ENCODE data around the gene NTF4. TPM values are rescaled to one million over a fixed set of nuclear protein-coding genes. Genes with fewer than 3 reads are reported as not detected.

NTF4 gene, protein sequence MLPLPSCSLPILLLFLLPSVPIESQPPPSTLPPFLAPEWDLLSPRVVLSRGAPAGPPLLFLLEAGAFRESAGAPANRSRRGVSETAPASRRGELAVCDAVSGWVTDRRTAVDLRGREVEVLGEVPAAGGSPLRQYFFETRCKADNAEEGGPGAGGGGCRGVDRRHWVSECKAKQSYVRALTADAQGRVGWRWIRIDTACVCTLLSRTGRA
- total RNA-seq, result 5.4 TPM

DNA sequence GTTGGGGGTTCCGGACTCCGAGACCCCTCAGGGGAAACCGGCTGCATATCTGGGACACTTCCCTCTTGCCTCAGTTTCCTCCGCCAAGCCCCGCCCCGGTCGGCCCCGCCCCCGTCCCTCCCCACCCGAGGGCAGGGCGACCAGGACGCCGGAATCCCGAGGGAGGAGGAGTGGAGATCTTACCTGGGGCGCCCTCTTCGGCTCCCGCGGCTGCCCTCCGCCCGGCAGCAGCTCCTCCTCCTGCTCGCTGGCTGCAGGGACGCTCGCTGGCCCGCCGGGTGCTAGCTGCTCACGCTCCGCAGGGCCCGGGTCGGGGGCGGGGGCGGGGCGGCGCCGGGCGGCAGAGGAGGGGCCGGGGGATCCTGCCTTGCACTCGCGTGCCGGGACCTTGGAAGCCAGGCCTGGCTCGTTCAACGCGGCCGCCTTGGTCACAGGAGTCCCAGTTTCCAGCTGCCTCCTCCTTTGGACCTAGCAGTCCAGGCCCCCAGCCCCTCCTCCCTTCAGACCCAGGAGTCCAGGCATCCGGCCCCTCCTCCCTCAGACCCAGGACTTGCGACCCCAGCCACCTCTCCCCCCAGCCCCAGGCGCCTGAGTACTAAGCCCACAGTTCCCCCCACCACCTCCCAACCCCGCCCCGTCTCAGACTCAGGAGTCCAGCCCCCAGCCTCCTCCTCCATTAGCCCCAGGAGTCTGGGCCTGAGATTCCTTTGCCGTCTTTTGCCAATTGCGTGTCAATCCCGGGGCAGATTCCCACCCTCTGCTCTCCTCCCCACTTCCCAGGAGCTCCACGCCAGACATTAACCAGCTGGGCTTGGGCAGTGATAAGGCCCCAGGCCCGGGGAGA lies at the start of gene NTF4:
Gene NTF4 (minus strand): TSS at position 51 of the 844 bp plus-strand sequence. CDS start 2,821 bp downstream, outside the sequence.

DNA sequence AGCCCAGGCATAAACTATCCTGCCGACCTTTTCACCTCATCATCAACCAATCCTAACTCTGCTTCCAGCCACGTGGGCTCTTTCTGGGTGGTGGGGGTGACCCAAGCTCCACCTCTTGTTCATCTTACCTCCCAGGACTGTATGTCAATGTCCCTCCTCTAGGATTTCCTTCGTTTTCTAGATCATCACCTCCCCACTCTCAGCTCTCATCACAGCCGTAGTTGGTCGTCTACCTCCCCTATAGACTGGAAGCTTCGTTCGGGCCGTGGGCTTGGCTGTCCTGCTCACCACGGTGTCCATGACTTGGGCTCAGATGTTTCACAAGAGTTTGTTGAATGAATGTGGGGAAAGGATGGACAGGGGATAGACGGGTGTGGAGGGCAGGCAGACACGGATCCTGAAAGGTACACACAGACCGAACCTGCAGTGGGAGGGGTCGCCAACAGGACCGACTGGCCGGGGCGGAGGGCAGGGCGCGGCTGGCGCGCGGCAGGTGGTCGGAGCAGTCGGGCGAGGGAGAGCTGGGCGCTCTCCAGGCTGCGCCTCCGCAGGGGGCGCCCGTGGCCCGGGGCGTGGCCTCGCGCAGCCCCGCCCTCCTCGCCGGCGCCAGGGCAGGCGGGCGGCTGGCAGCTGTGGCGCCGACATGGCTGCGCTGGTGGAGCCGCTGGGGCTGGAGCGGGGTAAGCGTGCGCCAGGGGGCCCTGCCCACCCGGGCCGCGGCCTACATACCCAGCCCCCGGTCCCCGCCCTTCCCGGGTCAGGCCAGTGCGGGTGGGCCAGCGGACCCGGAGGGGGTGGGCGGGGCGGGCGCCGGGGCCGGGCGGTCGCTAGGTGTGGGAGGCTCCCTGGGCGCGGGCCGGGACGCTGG lies 49.4 kb upstream of the NTF4 start, which contains the start of gene LIN7B:
Gene LIN7B (plus strand): TSS at position 609 of the 868 bp plus-strand sequence. CDS start 35 bp downstream, at position 644.

DNA sequence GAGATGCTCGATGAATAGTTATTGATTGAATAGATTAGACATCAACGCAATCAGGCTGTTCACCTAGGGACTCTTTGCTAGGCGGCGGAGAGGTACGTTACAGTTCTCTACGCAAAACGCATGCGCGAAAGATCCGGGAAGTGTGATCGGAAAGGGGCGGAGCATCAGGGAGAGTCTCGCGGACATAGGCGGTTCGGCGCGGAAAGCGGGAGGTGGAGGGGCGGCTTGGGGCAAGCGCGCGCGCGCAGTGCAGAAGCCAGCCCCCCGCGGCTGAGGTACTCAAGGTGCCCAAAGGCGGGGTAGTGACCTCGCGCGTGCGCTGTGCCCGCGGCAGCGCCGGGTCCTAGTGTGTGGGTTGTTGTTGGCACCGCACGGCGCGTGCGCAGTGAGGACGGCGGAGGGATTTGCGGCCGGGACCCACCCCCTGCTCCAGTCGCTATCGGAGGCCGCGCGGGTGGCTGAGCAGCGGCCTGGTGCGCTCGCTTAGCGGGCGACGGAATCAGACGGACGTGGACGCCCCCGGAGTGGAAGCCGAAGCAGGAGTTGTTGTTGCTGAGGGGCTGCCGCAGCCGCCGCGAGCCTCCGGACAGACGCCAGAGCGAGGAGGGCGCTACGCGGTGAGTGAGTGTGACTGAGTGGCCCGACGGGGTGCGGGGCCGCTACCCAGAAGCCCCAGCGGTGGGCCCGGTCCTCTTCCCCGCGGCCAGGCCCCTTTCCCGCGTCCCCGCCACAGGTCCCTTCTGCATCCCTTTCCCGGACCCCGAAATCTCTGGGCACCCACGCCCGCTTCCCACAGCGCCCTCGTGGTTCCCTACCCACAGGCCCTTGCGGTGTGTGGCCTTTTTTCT lies 20.6 kb upstream of the NTF4 start, which contains the start of gene SNRNP70:
Gene SNRNP70 (plus strand): TSS at position 432 of the 848 bp plus-strand sequence. CDS start 964 bp downstream, outside the sequence.

DNA sequence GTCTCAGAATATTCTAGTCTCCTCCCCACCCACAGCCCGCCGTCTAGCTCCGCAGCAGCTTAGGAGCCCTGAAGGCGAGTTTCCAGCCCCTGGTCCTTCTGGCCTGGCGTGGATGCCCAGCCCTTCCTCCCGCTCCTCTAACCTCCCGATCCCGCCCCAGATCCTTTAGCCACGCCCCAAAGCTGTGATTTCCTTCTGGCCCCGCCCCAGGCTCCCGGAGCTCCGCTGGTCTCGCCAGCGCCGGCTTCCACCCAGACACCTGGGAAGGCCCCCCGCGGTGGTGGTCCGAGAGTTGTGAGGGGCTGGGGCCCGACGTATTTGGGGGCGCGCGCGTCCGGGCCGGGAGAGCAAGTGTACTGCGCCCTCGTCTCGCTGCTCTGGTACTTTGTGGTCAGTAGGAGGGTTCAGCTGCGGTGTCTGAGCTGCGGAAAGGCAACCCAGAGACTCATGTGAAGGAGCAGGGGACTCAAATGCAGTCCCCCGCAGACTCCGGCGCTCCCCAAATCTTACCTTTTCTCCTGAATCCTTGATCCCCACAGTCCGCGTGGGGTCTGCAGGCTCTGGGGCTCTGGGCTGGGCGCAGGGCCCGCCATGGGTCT lies 6.9 kb downstream of the NTF4 start, which contains the start of gene CGB7:
Gene CGB7 (minus strand): TSS at position 114 of the 599 bp plus-strand sequence. CDS start 2,374 bp downstream, outside the sequence.

DNA sequence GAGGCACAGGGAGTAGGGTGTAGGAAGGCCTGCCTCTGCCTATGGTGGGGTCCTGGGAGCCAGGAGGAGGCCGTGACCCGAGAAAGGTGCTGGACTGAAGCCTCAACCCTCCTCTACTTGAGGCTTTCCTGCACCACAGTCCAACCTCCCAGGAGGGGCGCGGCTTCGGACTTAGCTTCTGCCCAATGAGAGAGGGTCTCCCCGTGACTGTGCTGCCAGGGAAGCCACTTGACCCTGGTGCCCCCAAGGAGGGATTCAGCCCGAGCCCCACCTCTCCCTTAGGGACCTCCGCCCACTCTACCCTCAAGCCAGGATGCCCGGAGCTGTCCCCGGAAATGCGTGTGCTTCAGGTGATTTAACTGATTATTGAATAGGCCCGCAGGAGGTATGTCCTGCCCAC lies 15.6 kb downstream of the NTF4 start, which contains the start of gene CGB8:
Gene CGB8 (minus strand): TSS at position 101 of the 400 bp plus-strand sequence. CDS start 372 bp downstream, outside the sequence.

DNA sequence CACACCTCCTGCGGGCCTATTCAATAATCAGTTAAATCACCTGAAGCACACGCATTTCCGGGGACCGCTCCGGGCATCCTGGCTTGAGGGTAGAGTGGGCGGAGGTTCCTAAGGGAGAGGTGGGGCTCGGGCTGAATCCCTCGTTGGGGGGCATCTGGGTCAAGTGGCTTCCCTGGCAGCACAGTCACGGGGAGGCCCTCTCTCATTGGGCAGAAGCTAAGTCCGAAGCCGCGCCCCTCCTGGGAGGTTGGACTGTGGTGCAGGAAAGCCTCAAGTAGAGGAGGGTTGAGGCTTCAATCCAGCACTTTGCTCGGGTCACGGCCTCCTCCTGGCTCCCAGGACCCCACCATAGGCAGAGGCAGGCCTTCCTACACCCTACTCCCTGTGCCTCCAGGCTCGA lies 21.1 kb downstream of the NTF4 start, which contains the start of gene CGB5:
Gene CGB5 (plus strand): TSS at position 301 of the 400 bp plus-strand sequence. CDS start 362 bp downstream, outside the sequence.

DNA sequence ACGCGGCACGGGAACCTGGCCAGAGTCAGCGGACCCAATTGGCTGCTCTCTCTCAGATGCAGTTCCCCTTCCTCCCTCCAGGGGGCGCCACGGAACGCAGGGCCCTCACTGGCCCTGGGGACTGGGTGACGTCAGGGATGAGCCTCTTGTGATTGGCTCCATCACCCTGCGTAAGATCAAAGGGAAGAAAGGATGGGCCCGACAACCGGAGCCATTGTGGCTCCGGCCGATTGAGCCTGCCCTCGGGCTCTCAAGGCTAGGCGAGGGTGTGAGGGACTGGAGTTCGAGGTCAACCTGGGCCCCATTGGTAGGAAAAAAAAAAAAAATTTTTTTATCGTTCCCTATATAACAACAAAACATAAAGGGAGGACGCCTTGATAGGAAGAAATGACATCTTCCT lies 27.8 kb downstream of the NTF4 start, which contains the start of gene CGB1:
Gene CGB1 (minus strand): TSS at position 81 of the 400 bp plus-strand sequence. CDS start 184 bp downstream, outside the sequence.

GRCh38 chr19:49031642-49032301 lies 32.8 kb downstream of the NTF4 start, which contains the start of gene CGB2:
Gene CGB2, plus strand, starts transcription at chr19:49031890. Its CDS starts 206 bp downstream, at chr19:49032096.

GRCh38 chr19:49024233-49024632 lies 40.4 kb downstream of the NTF4 start, which contains the start of gene CGB3:
Gene CGB3, minus strand, starts transcription at chr19:49024333. Its CDS starts 362 bp downstream, at chr19:49023971.

DNA sequence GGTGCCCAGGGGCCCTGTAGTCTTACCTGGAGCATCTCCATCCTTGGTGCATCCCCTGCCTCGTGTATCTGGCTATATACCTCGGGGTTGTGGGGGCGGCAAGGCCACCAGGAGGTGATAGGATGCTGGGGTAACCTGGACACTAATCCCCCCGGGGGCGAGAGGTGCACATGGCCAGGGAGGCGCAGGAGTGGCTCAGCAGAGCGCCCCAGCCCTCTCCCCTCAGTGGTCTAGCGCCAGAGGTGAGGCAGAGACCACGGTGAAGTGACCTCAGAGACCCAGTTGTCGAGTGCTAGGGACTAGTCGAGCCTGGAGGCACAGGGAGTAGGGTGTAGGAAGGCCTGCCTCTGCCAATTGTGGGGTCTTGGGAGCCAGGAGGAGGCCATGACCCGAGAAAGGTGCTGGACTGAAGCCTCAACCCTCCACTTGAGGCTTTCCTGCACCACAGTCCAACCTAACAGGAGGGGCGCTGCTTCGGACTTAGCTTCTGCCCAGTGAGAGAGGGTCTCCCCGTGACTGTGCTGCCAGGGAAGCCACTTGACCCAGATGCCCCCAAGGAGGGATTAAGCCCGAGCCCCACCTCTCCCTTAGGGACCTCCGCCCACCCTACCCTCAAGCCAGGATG lies 47.5 kb downstream of the NTF4 start, which contains the start of gene LHB:
Gene LHB (minus strand): TSS at position 51 of the 625 bp plus-strand sequence. CDS start 10 bp downstream, at position 41.

Small RNA genes within 50 kb of the gene (small RNA-seq; reads per million reads assigned to genes)
- gene RN7SL708P (ENCODE audit: low replicate concordance), result not detected

Other genes starting within 250 kb of the NTF4 start
- gene HSD17B14, start 228.3 kb downstream of the NTF4 start, total RNA-seq, result 12.0 TPM
- 18.1 TPM for gene PLEKHA4, start 196.2 kb downstream of the NTF4 start, total RNA-seq
- 71.7 TPM for gene PPP1R15A, start 192.4 kb downstream of the NTF4 start, total RNA-seq
- gene TULP2, start 166.1 kb downstream of the NTF4 start, total RNA-seq, result 0.29 TPM
- 221 TPM for gene NUCB1, start 164.5 kb downstream of the NTF4 start, total RNA-seq
- 1.4 TPM for gene DHDH, start 131.1 kb downstream of the NTF4 start, total RNA-seq
- 30.8 TPM for gene BAX, start 109.9 kb downstream of the NTF4 start, total RNA-seq
- gene FTL, start 99.5 kb downstream of the NTF4 start, total RNA-seq, result 1,684 TPM
- gene GYS1, start 71.5 kb downstream of the NTF4 start, total RNA-seq, result 51.8 TPM
- 105 TPM for gene RUVBL2, start 70.9 kb downstream of the NTF4 start, total RNA-seq
- 1.1 TPM for gene LHB, start 47.7 kb downstream of the NTF4 start, total RNA-seq
- not detected for gene CGB3, start 40.5 kb downstream of the NTF4 start, total RNA-seq
- gene CGB2, start 32.9 kb downstream of the NTF4 start, total RNA-seq, result not detected
- not detected for gene CGB1, start 27.9 kb downstream of the NTF4 start, total RNA-seq
- not detected for gene CGB5, start 21.0 kb downstream of the NTF4 start, total RNA-seq
- not detected for gene CGB8, start 15.7 kb downstream of the NTF4 start, total RNA-seq
- gene CGB7, start 7.1 kb downstream of the NTF4 start, total RNA-seq, result 1.3 TPM
- 2.3 TPM for gene KCNA7, start 7.9 kb upstream of the NTF4 start, total RNA-seq
- 266 TPM for gene SNRNP70, start 20.6 kb upstream of the NTF4 start, total RNA-seq
- gene LIN7B, start 49.6 kb upstream of the NTF4 start, total RNA-seq, result 8.0 TPM
- gene C19orf73, start 54.3 kb upstream of the NTF4 start, total RNA-seq, result not detected
- gene PPFIA3, start 54.7 kb upstream of the NTF4 start, total RNA-seq, result 6.9 TPM
- 28.8 TPM for gene HRC, start 90.6 kb upstream of the NTF4 start, total RNA-seq
- gene TRPM4, start 93.0 kb upstream of the NTF4 start, total RNA-seq, result 39.2 TPM